NCI-H2081 (cell line): ENCODE measurements around the gene AACS.

ENCODE experiments used
- DNase-seq, 2 experiments: peaks; one replicate each; lab custom pipeline; 2025; lab: John Stamatoyannopoulos, UW

AACS gene

DNA sequence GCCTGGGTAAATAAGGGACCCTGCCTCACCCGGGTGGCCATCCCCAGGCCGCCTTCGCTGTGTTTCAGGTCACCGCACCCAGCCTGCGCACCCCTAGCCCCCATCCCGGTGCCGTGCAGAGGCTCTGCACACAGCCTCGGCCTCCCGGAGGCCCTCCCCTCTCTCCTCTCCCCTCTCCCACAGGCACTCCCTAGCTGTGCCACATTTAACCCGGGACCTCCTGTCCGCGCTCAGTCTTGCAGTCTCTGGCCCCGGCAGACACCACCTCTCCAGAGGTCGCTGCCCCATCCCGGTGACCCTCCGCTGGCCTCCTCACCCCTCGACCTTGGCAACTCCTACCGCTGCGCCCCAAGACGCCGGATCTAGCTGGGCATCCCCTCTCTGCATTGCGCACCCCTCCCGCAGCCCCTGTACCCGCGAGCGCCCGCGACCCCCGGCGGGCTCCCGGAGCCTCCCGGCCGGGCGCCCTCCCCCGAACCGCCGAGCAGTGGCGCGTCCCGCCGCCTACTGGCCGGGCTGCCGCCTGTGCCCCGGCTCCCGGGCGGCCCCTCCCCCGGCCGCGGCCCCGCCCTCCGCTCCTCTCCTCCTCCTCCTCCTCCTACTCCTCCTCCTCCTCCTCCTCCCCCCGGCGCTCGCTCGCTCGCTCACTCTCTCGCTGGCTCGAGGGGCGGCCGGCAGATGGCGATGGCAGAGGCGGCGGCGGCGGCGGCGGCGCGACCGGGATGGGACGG lies 120.7 kb downstream of the AACS start, which contains the start of gene TMEM132B:
TSS of gene TMEM132B (plus strand) at position 647 of the 731 bp plus-strand sequence.
- peak in 1 of 2 experiments; percentile 26 for DNase-seq

DNA sequence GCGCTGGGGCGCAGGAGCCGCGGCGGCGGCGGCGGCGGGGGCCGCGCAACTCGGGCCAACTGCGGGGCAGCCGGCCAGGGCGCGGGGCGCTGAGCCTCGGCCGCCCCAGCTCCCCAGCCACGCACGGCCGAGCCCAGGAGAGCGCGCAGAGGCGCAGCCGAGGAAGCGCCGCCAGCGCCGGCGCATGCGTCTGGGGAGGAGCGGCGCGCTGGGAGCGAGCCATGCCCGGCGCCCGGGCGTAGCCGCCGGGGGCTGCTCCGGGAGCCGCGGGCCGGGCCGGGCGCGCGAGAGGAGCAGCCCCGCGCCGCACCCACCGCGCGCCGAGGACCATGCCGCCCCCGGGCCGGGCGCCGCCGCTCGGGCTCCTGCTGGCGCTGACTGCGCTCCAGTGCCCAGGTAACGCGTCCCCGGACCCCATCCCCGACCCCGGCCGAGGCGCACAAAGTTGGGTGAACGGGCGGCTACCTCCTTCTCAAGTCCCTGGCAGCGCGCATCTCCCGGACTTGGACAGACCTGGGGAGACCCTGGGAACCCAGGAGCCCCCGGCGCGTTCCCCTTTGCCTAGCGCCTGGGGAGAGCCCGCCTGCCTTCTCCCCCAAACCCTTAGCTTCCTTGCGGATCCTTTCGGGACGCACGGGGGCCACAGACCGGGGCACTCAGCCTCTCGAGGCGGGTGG lies 121.4 kb downstream of the AACS start:
- DNase-seq = no peak

DNA sequence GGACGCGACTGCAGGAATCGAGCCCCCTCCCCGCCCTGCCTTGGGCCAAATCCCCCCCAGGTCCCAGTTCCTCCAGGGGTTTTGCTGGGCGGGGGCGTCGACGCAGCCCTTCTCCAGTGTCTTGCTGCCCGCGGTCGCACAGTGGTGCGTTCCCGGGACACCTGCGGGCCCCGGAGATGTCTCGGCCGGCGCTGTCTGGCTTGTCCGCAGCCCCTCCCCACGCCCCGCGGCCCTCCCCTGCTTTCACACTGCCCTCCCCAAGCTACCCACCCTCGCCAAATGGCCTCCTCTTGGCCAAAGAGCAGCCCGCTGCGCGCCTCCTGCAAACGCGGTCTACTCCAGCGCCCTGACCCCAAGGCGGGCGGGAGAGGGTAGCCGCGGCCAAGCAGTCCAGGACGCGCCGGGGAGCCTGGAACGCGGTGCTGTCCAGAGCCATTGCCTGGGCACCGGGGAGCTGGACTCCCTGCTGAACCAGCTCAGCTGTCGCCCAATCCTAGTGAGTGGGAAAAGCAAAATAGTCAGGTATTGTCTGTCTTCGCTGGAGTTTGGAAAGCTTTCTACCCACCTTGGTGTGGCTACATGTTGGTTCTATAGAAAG lies 122.0 kb downstream of the AACS start:
- no peak for DNase-seq

DNA sequence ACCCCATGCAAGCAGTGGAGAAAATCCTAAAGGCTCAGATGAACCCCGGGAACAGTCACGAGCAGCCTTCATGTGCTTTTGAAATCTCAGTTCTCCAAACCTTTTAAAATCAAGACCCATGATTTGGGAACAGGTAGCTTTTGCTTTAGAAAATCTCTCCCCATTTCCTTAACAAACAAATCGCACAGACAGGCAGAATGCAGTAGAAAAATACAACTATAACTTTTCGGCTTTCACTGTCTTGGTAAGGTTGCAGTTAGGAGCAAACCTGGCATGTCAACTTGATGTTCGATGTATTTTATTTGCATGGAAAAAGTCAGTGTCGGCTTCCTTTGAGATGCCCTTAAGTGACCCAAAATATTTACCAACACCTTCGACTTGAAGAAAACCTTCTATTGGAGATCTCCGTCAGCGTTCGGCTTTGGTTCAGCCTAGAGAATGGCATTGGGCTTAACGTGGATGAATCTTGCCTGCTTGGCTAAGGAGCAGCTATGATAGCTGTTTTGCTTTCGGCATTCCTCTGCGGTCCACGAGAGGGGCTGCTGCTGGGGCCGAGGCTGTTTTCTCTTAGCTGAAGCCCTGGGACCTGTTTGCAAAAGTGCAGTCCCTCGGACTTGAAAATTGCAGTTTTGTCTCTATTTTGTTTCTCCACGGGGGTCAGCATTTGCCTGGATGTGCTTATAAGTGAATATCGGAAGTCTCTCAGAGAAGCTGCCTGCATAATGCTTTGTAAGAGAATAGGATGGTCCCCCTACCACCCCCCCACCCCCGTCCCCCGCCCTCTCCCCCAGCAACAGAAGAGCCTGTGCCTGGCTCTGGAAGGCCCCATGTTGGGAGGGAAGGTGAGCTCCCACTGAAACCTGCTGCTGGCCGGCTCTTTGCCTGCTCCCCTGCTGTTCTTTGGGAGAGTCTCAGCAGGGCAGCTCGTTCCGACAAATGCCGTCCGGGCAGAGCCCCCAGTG lies 122.8 kb downstream of the AACS start:
- no peak for DNase-seq

DNA sequence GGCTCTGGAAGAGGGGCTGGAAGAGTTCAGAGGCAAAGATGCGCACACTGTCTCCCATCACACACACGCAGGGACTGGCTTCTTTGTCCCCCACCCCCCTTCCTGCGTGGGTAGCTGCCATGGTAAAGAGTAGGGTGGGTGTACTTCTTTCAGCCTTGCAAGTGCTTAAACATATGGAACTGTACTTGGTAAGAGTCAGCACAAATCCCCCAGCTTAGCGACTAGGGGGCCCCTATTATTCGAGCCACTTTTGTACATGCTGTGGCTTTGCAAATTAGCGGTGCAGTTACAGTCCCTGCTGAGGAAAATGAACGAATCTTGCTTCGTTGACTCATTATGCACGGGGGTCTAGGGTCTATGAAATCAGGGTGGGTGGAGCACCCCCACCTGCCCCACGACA lies 123.8 kb downstream of the AACS start:
- DNase-seq = no peak

GRCh38 chr12:125189502-125189901 lies 124.3 kb downstream of the AACS start:
- DNase-seq = no peak

- DNase-seq = no peak
Measured at GRCh38 chr12:125191361-125192087, 126.3 kb downstream of the AACS start.

DNA sequence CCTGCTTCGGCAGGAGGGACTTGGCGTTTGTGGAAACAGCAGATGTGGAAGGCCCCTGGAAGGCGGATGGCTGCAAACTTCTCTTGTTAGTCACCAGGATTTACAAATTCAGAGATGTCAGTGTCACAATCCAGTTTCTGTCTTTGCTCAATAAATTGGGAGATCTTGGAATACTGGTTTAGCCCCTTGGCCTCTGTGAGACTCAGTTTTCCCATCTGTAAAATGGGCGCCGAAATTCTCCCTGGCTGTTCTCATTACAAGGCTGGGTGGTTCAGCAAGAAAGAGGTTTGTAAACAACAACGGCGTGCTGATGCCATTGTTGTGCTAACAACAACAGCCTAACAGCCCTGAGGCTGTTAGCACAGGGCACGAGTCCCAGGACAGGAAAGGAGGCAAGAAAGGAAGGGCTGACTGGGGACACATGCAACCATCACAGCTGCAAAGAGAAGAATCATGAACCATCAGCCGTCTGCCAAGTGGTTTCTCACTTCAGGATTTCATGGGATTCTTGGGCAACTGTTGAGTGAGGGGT lies 127.5 kb downstream of the AACS start:
- DNase-seq = no peak
